ENCODE data around the gene RIMS3. TPM values are rescaled to one million over a fixed set of nuclear protein-coding genes. Genes with fewer than 3 reads are reported as not detected.
"Not testable (repeated sequence)": the region's sequence is repeated elsewhere in the genome, so short reads cannot be mapped to it uniquely, and the experiment has no call there.

RIMS3 gene
- total RNA-seq, 1 experiment from 2014 or later, result 0.97 TPM

DNA sequence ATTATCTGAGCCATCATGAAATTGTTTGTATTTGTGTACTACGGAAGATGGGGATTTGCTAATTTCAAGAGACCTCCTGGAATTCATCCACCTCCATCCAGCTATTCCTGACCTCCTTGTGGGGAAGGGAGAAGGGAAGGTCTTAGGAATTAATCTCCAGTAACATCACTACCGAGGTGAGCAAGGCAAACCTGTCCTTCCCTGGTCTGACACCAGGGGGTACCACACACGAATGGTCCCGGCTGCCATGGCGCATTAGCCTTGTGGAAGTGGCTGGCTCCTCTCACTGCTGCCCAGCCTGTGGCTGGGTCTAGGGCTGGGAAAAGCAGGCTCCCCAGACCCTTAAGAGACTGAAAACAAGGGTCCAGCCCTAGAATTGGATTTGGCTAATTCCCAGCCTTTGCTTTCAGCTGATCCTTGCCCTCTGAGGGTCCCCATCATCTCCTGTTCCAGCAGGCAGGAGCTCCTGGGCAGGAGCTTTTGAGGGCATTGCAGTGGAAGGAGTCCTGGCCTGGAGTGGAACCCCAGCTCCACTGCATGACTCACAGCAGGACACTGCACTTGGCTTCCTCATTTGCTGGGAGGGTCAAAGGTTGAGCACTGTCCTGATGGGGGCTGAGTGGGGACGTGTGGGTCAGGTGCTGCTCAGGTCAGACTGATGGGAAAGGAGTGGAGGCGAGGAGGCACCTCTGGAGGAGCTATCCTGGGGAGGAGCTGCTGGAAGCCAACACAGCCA lies 34.8 kb downstream of the RIMS3 start:
- peak; percentile 61 for DNase-seq (ENCODE audit: low read depth)

DNA sequence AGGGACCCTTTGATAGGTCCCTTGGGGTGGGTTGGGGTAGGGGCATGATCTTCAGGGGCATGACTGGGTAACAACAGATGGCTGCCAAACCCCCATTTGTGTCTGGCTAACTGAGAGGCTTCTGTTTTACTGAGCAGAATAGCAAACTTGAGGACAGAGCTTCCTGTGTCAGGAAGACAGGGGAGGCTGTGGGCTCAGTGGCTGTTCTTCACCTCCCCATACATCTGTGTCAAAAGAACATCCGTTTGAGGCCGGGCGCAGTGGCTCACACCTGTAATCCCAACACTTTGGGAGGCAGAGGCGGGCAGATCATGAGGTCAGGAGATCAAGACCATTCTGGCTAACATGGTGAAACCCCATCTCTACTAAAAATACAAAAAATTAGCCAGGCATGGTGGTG lies 35.9 kb downstream of the RIMS3 start:
- DNase-seq (ENCODE audit: low read depth), result not testable (repeated sequence)

DNA sequence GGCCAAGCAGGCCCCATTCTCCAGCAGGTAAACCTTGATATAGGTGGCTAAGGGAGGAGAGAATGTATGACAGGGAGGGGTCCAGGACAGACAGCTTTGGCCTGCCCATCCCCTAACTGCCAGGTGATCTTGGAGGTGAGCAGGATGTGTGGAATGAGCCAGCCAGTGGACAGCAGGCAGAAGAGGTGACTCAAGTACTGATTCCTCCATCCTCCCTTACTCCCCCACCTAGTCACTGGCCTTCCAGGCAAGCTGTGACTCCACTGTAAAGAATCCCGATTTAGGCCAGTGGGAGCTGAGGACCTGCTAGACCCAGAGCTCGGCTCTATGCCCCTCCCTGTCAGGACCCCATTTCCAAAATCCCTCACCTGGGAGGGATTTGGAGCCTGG lies 36.6 kb downstream of the RIMS3 start:
- DNase-seq (ENCODE audit: low read depth), result no peak

DNA sequence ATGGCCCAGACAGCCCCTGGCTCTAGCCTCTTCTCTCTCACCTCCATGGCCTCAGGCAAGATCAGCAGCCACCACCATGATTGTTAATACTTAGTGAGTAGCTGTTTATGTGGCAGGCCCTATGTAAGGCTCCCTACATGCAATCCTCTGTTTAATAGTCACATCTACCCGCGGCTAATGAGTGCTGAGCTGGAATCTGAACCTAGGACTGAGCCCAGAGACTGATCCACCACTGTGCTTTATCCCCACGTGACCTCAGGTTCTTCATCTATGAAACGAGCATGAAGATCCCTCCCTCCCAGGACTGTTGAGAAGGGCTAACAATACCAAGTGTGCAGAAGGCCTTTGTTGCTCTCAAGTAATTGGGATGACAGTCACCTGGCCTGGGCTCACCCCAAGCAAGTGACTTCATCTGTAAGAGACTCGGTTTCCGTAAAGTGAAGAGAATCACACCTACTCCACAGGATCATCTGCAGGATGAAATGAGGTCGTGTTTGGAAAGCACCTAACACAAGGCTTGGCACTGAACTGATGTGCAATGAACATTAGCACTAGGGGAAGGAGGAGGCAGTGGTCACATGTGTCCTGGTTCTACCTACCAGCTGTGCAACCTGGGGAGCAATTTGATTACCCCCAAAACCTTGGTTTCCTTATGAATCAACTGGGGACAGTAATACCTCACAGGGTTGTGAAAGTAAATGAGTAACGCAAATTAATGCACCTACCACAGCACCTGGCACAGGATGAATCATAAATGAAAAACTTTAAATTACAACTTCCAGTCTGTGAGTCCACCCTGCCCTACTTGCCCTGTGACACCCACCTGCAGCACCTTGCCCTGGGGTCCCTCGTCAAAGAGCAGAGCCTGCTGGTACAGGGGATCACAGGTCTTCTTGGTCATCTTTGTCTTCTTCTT lies 37.2 kb downstream of the RIMS3 start:
- DNase-seq (ENCODE audit: low read depth), result no peak

DNA sequence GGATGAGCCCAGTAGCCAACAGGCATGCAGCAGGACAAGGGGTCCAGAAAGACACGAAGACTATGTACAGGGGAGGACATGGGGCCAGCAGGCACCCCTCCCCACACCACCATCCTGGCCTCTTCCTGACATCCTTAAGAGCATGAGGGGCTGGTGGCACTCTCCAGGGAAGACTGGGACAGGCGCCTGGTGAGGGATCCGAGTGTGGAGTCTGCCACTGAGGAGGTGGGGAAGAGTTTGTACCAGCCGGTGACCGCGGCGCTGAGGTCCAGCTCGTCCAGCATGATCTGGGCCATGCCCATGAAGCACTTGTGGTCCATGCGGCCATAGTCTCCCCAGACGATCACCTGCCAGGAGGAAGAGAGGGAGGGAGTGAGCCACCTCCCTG lies 39.1 kb downstream of the RIMS3 start:
- DNase-seq (ENCODE audit: low read depth), result no peak

DNA sequence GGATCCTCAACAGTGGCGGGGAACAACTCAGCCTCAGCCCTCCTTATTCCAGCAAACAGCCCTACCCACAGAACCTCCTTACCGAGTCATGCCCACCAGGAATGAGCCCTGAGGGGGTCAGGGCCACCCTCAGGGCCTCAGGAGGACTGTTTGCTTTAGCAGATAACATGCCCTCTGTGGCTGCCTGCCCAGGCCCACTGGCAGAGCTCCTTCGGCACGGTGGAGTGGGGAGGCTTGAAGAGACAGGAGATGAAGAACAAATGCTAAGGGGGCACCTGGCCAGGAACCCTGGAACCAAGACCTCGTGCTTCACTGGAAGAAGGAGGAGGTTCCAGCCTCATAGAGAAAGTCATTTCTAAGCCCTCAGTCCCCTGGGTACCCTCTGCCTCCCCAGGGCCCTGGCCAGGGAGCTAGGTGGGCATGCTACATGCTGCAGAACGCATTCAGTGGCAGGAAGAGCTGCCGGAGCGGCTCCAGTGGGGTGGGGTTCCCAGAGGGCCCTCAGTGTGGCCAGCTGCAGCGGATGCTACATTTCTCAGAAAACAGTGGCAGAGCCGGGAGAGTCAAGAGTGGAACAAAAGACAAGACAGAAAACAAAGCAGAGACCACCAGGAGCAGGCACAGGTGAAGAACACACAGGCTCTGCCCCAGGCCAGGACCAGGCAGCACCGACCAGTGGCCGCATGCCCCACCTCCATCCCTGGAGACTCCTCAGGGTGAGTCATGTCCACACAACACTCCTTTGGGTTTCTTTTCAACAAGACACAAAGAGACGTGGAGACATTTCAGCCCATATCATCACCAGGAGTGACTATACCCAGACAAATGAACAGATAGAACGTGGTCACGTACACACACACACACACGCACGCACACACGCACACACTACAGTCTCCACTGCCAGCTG lies 39.8 kb downstream of the RIMS3 start:
- peak; percentile 40 for DNase-seq (ENCODE audit: low read depth)

DNA sequence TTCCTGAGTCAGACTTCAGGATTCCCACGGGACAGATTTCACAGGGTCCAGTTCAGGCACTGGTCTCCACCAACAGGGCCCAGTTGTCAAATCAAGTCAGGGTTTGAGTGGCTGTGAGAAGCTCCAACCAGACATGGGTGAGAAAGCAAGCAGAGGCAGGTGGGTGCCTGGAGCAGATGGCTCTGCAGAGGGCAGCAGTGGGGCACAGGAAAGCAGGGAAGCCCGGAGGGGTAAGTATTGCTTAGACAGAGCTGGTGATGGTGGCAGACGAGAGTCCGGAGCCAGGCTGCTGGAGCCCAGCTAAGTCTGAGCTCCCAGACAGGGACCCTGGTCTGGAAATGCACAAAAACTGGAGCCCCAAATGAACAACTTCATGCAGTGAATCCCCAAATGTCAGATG lies 40.4 kb downstream of the RIMS3 start:
- DNase-seq (ENCODE audit: low read depth), result peak; percentile 39

DNA sequence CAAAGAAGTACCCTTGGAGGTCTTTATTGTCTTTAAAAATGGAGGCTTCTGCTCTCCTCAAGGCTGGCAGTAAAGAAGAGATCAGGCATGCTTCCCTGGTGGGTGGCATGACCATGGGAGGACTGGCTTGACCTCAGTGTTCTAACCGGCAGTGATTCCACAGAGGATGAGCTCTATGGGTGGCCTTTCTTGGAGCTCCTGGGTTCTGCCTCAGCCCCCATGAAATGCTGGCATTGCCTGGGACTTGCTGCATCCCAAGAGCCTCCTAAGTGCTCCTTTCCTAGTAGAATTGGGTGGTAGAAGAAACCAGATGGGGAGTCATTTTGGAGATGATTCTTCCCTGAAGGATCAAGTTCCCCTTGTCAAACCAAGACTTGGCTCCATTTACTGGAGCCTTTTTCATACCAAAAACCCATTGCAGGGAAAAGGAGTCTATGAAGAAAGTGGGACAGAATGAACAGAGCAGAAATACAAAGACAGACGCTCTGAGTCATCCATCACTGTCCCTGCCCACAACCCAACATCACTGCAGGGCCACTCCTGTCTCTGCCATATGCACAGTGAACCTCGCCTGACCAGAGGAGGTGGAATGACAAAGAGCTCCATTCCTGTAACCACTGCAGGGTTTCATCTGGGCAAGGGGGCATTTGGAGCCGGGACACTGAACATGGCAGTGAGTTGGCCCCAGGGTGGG lies 42.4 kb downstream of the RIMS3 start:
- no peak for DNase-seq (ENCODE audit: low read depth)

DNA sequence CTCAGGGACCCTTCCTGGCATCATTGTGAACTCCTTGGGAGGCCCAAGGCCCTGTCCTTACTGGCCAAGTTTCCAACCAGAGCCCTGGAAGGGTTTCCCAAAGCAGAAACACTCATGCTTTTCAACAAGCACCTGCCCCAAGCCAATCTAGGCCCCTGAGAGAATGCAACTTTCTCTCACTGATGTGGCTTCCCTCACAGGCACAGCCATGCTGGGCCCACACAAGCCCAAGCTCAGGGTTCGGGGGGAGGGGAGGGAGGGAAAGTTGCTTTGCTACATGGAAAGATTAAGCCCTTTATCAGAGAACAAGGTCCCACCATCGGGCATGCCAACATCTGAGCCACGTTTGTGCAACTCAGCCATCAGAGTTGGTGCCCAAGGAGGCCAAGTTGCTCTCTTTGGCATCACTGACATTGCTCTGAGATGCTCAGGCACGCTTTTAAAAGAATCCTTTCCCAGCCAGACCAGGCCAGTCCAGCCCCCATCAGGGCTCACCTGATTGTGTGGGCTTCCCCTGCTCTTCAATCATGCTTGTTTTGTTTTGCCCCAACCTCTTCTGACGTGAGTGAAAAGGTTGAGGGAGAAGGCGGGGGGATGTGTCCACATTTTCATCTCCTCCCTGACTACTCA lies 43.5 kb downstream of the RIMS3 start:
- DNase-seq (ENCODE audit: low read depth), result no peak

DNA sequence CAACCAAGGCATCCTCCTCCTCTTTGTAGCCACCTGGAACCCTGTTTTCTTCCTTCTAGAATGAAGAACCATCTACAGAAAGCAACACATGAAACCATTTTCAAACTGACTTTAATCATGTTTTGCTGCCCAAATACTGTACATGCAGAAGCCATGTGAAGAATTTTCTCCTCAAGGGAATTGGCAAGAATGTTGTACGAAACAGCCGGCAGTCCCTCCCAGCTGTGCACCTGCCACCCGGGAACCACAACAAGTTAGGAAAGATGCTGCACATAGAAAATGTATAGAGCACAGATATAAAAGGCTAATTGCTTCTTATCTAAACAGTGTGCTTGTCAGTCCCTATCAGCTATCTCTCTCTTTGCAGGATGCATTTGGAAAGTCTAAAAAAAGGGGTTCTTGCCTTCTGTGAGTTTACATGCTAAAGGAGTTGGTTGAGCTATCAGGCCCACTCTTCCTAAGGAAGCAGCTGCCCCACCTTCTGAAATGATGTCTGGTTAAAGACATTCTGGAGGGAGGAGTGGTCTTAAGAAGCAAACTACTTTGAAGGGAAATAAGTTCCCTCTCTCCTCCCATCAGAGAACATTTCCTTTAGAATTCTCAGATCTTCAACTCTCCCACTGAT lies 44.8 kb downstream of the RIMS3 start:
- no peak for DNase-seq (ENCODE audit: low read depth)

DNA sequence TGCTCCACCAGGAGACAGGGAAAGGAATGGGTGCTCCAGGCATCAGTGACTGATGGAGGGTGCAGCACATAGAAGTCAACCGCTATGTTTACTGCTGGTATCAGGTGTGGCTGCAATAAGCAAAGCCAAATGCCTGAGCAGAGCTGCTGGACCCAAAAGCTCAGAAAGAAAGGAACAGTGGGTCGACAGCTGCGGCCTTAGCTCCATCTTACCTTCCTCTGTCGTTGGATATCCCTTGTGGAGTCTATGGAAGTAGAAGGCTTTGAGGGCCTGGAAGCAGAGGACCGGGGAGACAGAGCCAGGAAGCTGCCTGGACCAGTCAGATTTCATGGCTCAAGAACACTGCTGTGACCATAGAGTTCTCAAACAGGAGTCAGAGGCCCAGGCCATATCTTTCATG lies 45.3 kb downstream of the RIMS3 start:
- no peak for DNase-seq (ENCODE audit: low read depth)

DNA sequence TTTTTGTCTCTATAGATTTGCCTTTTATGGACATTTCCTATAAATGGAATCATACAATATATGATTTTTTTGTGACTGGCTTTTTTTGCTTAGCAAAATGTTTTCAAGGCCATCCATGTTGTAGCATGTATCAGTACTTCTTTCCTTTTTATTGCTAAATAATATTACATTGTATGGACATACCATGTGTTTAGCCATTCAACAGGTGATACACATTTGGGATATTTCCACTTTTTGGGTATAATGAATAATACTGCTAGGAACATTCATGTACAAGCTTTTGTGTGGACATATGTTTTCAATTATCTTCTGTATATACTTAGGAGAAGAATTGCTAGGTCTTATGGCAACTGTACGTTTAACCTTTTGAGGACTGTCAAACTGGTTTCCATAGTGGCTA lies 47.4 kb downstream of the RIMS3 start:
- no peak for DNase-seq (ENCODE audit: low read depth)

DNA sequence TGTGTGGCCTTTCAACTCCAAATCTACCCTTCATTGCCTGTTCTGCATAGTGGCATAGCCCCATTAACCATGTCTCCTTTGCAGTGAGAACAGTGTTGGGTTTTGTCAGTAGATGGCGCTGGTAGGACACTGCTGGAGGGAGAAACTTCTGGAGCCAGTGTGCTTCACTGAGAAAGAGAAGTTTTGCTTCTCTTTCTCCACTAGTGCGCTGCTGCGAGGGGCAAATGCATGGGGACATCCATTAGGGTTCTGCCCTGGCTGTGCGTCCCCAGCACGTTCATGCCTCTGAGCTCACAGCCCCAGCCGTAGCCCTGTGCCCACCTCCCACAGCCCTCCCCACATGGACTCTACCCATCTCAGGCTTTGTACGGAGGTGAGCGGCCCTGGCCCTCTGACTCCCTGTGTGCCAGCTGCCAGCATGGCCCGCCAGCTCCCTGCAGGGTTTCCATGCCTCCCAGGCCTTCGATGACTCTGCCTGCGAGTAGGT lies 53.1 kb downstream of the RIMS3 start:
- peak; percentile 68 for DNase-seq (ENCODE audit: low read depth)

DNA sequence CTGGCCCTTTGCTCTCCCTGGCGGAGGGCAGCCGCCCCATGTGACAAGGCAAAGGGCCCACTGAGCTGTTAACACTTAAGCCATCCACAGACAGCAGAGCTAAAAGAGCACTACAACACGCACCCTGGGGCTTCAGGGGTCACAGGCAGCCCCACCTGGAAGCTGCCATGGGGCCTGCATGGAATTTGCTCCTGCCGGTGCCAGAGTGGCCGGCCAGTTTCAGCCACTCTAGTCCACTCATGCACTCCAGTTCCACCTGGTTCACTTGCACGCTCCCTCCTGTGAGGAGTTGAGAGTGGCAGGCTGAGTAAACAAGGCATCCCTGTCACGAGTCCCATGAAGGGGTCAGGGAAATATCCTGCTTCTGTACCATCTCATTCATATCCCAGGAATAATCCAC lies 55.3 kb downstream of the RIMS3 start:
- DNase-seq (ENCODE audit: low read depth), result no peak

DNA sequence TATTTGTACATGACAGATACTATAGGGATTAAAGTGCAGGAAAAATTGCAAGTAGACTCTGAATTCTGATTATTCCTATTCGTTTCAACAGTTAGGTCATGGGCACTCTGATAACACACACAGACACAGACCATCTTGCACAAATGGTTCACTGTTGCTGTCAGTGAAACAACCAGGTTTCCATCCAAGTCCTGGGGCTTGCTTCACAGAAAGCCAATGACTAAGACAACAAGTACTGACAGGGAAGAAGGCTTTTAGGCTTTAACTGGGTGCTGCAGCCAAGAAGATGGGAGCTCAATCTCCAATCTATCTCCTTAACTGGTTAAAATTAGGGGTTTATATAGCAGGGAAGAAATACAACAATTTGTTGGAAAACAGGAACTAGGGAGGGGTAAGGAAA lies 57.6 kb downstream of the RIMS3 start:
- DNase-seq (ENCODE audit: low read depth), result no peak

DNA sequence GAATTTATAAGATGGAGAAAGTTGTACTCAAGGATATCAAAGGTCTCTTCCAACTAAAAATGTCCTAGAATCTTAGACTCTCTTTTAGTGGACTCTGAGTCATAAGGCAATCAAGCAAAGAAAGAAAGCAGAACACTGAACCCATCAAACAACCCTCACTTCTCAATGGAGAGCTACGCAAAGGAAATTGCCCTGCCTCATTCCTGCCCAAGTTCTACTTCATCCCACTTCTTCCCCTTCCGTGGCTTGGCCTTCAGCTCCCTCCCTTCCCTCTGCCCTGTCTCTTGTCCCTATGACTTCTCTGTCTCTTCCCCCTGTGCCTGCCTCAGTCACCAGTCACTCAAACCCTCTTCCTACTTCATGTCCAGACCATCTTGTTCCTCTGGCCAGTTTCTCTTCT lies 58.5 kb downstream of the RIMS3 start:
- no peak for DNase-seq (ENCODE audit: low read depth)

DNA sequence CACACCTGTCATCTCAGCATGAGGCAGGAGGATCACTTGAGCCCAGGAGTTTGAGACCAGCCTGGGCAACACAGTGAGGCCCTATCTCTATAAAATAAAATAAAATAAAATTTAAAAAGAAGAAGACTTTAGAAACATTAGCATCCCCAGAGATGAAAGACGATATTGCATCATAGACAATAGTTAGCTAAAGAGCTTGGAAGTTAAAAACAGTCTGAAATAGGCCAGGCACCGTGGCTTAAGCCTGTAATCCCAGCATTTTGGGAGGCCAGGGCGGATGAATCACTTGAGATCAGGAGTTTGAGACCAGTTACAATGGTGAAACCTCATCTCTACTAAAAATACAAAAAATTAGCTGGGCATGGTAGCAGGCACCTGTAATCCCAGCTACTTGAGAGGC lies 59.3 kb downstream of the RIMS3 start:
- DNase-seq (ENCODE audit: low read depth), result no peak

DNA sequence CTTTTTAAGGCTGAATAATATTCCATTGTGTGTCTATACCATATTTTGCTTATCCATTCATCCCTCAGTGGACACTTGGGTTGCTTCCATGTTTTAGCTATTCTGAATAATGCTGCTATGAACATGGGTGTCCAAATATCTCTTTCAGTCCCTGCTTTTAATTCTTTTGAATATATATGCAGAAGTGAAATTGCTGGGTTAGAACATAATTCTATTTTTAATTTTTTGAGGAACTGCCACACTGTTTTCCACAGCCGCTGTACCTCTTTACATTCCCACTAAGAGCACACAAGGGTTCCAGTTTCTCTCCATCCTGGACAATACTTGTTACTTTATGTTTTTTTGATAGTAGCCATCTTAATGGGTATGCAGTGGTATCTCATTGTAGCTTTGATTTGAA lies 65.6 kb downstream of the RIMS3 start:
- no peak for DNase-seq (ENCODE audit: low read depth)

DNA sequence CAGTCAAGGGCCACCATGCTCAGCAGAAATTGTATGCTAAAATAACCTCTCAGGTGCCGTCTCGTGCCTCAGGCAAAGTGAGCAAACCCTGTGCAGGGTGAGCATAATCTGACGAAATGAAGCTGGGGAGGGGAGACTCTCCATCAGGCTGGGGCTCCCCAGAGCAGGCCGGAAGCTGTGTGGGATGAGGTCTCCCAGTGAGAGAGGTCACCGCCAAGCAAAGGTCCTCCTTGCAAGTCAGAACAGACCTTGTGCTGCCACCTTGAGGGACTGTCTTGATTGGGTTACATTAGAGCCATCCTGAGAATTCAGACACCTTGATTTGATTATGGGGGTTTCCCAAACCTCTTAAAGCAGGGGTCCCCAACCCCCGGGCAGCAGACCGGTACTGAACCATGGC lies 69.9 kb downstream of the RIMS3 start:
- no peak for DNase-seq (ENCODE audit: low read depth)

DNA sequence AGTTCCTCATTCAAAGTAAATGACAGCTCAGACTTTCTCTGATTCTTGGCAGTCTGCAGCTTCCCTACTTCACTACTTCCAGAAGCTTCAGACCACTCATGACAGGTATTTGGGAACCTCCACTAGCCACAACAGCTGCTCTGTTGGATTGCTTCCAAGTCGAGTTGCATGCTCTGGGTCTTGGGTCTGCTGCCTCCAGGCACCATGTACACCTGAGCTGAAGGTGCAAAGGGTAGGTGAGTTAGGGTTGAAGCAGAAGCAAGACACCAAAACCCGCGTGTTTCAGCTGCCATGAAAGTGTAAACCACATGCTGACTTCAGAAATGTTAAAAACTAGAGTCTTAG lies 71.3 kb downstream of the RIMS3 start:
- no peak for DNase-seq (ENCODE audit: low read depth)

Data from Daoy (cell line).